ENCODE measurements around the gene STK35. TPM values are rescaled to one million over a fixed set of nuclear protein-coding genes. Genes with fewer than 3 reads are reported as not detected.

STK35 gene
- total and polyA plus RNA-seq, 7 donors, result 2.5 to 8.3 (median 4.8) TPM

DNA sequence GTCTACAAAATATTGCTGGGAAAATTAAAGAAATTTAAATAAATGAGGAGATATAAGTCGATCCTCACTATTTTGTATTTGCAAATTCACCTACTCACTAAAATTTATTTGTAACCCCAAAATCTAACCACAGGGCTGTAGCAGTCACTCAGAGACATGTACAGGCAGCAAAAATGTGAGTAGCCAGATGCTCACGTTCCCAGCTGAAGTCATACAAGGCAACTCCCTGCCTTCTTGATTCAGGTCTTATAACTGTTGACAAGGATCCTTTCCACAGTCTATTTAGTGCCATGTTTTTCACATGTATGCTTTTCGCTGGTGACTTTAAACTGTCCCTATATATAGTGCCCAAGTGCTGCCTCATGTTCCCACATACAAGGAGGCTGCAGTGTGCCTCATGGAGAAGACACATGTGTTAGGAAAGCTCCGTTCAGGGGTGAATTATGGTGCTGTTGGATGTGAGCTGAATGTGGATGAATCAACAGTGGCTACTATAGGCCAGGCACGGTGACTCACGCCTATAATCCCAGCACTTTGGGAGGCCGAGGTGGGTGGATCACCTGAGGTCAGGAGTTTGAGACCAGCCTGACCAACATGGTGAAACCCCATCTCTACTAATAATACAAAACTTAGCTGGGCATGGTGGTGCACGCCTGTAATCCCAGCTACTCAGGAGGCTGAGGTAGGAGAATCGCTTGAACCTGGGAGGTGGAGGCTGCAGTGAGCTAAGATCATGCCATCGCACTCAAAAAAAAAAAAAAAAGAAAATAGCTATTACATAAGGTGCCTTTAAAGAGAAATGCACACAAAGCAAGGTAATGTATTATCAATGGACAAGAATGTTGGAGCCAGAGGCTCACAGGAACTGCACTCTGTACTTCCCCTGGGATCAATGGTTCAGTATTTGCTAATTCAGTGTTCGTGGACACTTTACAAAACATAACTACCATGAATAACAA lies 55.3 kb downstream of the STK35 start:
- Histone ChIP-seq H3K27me3 (ENCODE audit: insufficient read depth in 3 of 3, low read length in 2 of 3) (no peaks in the 10 kb centered on the region), H3K4me1 (no peaks in the 10 kb centered on the region), H3K36me3 (ENCODE audit: insufficient read depth in 1 of 2, low read depth in 1 of 2) (no peaks in the 10 kb centered on the region), H3K27ac (no peak overlapping the region), H3K4me3 (no peak overlapping the region), H3K9me3 (no peaks in the 10 kb centered on the region)
- TF ChIP-seq, protein P1, sequence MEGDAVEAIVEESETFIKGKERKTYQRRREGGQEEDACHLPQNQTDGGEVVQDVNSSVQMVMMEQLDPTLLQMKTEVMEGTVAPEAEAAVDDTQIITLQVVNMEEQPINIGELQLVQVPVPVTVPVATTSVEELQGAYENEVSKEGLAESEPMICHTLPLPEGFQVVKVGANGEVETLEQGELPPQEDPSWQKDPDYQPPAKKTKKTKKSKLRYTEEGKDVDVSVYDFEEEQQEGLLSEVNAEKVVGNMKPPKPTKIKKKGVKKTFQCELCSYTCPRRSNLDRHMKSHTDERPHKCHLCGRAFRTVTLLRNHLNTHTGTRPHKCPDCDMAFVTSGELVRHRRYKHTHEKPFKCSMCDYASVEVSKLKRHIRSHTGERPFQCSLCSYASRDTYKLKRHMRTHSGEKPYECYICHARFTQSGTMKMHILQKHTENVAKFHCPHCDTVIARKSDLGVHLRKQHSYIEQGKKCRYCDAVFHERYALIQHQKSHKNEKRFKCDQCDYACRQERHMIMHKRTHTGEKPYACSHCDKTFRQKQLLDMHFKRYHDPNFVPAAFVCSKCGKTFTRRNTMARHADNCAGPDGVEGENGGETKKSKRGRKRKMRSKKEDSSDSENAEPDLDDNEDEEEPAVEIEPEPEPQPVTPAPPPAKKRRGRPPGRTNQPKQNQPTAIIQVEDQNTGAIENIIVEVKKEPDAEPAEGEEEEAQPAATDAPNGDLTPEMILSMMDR (IDR thresholded peaks at IDR 0.05), result no peak
- 86 to 89% (median 86%) methylated on average over 10 to 11 of the region's 11 CpGs for WGBS, 3 donors
- DNase-seq, result no peak
- intact Hi-C loops (cut with DNase I), result no loop called here
- ATAC-seq, result no peak

DNA sequence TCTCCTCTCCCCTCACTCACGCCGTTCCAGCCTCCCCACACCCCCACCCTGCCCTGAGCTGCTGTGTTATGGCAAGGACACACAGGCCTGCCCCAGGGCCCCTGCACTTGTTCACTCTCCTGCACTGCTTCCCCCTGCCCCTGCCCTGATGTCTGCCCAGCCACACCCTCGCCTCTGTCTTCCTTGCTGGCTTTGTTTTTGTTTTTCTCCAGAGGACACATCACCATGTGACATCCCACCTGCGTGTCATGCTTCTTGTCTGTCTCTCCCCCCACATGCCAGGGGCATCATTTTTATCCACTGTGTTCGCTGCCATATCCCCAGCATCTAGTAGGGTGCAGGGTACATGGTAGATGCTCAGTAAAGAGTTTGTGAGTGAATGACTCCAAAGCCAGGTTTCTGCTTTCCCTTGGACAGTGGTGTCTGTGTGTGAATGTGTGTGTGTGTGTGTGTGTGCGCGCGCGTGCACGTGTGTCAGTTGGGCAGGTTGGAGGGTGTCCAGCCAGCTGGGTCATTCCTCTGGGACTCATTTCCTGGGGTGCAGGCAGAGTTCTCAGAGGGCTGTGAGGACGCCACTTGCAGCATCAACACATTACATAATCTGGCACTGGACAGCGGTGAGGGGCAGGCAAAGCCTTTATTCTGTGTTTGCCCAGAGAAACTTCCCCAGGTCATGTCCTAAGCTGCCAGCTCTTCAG lies 60.6 kb downstream of the STK35 start:
- TF ChIP-seq, protein P1 (IDR thresholded peaks at IDR 0.05), result no peak
- no peaks in the 10 kb centered on the region for H3K4me1 ChIP-seq
- H3K27ac ChIP-seq, result no peak overlapping the region
- no peak overlapping the region for H3K4me3 ChIP-seq
- H3K36me3 ChIP-seq (ENCODE audit: insufficient read depth in 1 of 2, low read depth in 1 of 2), result no peaks in the 10 kb centered on the region
- 61 to 65% (median 61%) methylated on average over 12 of the region's 12 CpGs for WGBS, 3 donors
- intact Hi-C loops (cut with DNase I), result no loop called here
- no peaks in the 10 kb centered on the region for H3K9me3 ChIP-seq
- H3K27me3 ChIP-seq (ENCODE audit: insufficient read depth in 3 of 3, low read length in 2 of 3), result no peaks in the 10 kb centered on the region
- no peak for ATAC-seq
- no peak for DNase-seq

DNA sequence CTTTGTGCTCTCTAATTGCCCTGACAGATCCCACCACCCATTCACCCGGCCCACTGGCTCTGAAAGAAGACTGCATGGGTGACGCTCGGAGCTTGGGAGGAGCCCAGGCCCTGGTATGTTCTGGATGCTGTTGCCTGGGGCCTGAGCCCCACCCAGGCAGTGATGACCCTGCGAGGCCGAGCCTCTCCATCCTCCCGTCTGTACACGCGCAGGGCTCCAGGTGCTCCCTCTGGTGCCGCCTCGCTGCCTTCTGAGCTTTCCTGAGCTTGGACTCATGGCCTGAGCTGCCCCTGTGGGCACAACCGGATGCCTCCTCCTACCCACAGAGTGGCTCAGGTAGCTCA lies 61.2 kb downstream of the STK35 start:
- ATAC-seq, result no peak

DNA sequence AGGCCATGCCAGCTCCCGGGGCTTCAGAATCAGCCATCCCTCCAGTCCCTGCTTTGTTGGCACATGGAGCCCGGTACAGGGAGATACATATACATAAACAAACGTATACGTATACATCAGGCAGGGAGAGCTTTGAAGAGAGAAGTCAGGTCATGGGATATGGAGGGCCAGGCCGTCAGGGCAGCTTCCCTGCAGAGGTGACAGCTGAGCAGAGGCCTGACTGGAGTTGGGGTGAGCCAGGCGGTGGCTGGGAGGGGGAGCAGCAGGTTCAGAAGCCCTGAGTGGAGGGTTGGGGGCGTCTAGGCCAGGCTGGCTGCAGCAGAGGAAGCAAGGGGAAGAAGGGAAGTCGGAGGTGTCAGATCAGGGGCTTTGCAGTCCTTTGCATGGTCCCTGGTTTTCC lies 61.7 kb downstream of the STK35 start:
- no peaks in the 10 kb centered on the region for H3K36me3 ChIP-seq (ENCODE audit: insufficient read depth in 1 of 2, low read depth in 1 of 2)
- TF ChIP-seq, protein P1 (IDR thresholded peaks at IDR 0.05), result no peak
- WGBS, 3 donors, result 71 to 75% (median 73%) methylated on average over 8 of the region's 8 CpGs
- no peaks in the 10 kb centered on the region for H3K27me3 ChIP-seq (ENCODE audit: insufficient read depth in 3 of 3, low read length in 2 of 3)
- no peaks in the 10 kb centered on the region for H3K4me1 ChIP-seq
- intact Hi-C loops (cut with DNase I), result no loop called here
- ATAC-seq, result no peak
- no peaks in the 10 kb centered on the region for H3K9me3 ChIP-seq
- H3K4me3 ChIP-seq, result no peak overlapping the region
- no peak overlapping the region for H3K27ac ChIP-seq
- DNase-seq, result no peak

More for the DNA sequence above, 61.2 kb downstream of the STK35 start:
- Histone ChIP-seq H3K36me3 (ENCODE audit: insufficient read depth in 1 of 2, low read depth in 1 of 2) (no peaks in the 10 kb centered on the region), H3K27ac (no peak overlapping the region), H3K27me3 (ENCODE audit: insufficient read depth in 3 of 3, low read length in 2 of 3) (no peaks in the 10 kb centered on the region), H3K4me3 (no peak overlapping the region), H3K4me1 (no peaks in the 10 kb centered on the region), H3K9me3 (no peaks in the 10 kb centered on the region)
- TF ChIP-seq, protein P1 (IDR thresholded peaks at IDR 0.05), result no peak
- intact Hi-C loops (cut with DNase I), result no loop called here
- DNase-seq, result no peak
- 81 to 90% (median 81%) methylated on average over 4 to 11 of the region's 11 CpGs for WGBS, 3 donors

Measured in psoas muscle (tissue), 8 donors.